ENCODE measurements around the gene PPP1R1C. TPM values are rescaled to one million over a fixed set of nuclear protein-coding genes. Genes with fewer than 3 reads are reported as not detected.

PPP1R1C gene
- total RNA-seq, 1 donor from 2014 or later, result not detected

Other genes starting within 250 kb of the PPP1R1C start
- gene ITPRID2, start 94.1 kb upstream of the PPP1R1C start, total RNA-seq, result 57.4 and 61.2 TPM in 2 replicates